Smooth muscle cell (in vitro differentiated cells): ENCODE measurements around the gene AHNAK. TPM values are rescaled to one million over a fixed set of nuclear protein-coding genes. Genes with fewer than 3 reads are reported as not detected.
A peak's percentile ranks its signal among the peaks of the same experiment; 100 is the strongest.

Source experiments
- DNase-seq: peaks from one replicate; lab custom pipeline; 2025; ENCODE audit not compliant: unreplicated experiment; lab: John Stamatoyannopoulos, UW
- H2AFZ ChIP-seq: fragments of 200-600 bp; sonication (generic); 2 replicates; pipeline ENCODE4 v1.6.0; 2016; ENCODE audit warnings: antibody characterized with exemption, low read depth, mild to moderate bottlenecking
- H3F3A ChIP-seq: fragments of 200-600 bp; sonication (generic); 2 replicates; pipeline ENCODE4 v1.6.0; 2017; ENCODE audit warnings: antibody characterized with exemption, low read depth
- H3K27ac ChIP-seq: fragments of 200-600 bp; sonication (generic); 2 replicates; pipeline ENCODE4 v1.5.1; 2016; ENCODE audit warnings: low read depth, mild to moderate bottlenecking
- H3K27me3 ChIP-seq: fragments of 200-600 bp; sonication (generic); 2 replicates; pipeline ENCODE4 v1.6.1; 2016; ENCODE audit warnings: low read depth, mild to moderate bottlenecking
- H3K36me3 ChIP-seq: fragments of 200-600 bp; sonication (generic); 2 replicates; pipeline ENCODE4 v1.5.1; 2016; ENCODE audit warnings: low read depth
- H3K4me1 ChIP-seq: fragments of 200-600 bp; sonication (generic); 2 replicates; pipeline ENCODE4 v1.5.1; 2016; ENCODE audit warnings: low read depth
- H3K4me2 ChIP-seq: fragments of 200-600 bp; sonication (generic); 2 replicates; pipeline ENCODE4 v1.6.0; 2016; ENCODE audit warnings: mild to moderate bottlenecking
- H3K4me3 ChIP-seq: fragments of 200-600 bp; sonication (generic); 2 replicates; pipeline ENCODE4 v1.5.1; 2016; ENCODE audit warnings: mild to moderate bottlenecking
- H3K79me2 ChIP-seq: fragments of 200-600 bp; sonication (generic); 2 replicates; pipeline ENCODE4 v1.6.0; 2016; ENCODE audit warnings: low read depth, mild to moderate bottlenecking
- H3K9ac ChIP-seq: fragments of 200-600 bp; sonication (generic); 2 replicates; pipeline ENCODE4 v1.6.0; 2016; ENCODE audit warnings: low read depth
- H3K9me3 ChIP-seq: fragments of 200-600 bp; sonication (generic); replicated peaks from 2 replicates; pipeline ENCODE4 v1.5.1; 2016; ENCODE audit warnings: low read depth
- H4K20me1 ChIP-seq: fragments of 200-600 bp; sonication (generic); 2 replicates; pipeline ENCODE4 v1.6.0; 2016; ENCODE audit warnings: low read depth
- WGBS: methylation state at CpG from one replicate; pipeline ENCODE4 v1.1.7; 2016; ENCODE audit warnings: low lambda C conversion rate; 5-methylcytosine and 5-hydroxymethylcytosine counted together
- polyA plus RNA-seq: library from polyadenylated mRNA; unstranded; fragments of >200 nt; fragmentation: Nextera tagmentation; extraction: Ambion mirVana; gene quantifications from 2 replicates; pipeline ENCODE4 v1.2.1, GENCODE V29; 2016
- total RNA-seq: library from RNA; depleted of rRNA; stranded (reverse); fragments of >200 nt; gene quantifications from 2 replicates; pipeline ENCODE4 v1.2.3, GENCODE V29; 2014
- TF ChIP-seq, protein P1 (sequence below): fragments of 200-600 bp; sonication (generic); IDR thresholded peaks from 2 replicates; pipeline ENCODE4 v1.5.1; 2017; ENCODE audit warnings: borderline replicate concordance, mild to moderate bottlenecking, antibody characterized with exemption; ENCODE audit not compliant: insufficient read depth, poor library complexity, severe bottlenecking

Gene AHNAK
- total and polyA plus RNA-seq, 2 experiments from 2014 or later: 27.2 to 229 TPM

DNA sequence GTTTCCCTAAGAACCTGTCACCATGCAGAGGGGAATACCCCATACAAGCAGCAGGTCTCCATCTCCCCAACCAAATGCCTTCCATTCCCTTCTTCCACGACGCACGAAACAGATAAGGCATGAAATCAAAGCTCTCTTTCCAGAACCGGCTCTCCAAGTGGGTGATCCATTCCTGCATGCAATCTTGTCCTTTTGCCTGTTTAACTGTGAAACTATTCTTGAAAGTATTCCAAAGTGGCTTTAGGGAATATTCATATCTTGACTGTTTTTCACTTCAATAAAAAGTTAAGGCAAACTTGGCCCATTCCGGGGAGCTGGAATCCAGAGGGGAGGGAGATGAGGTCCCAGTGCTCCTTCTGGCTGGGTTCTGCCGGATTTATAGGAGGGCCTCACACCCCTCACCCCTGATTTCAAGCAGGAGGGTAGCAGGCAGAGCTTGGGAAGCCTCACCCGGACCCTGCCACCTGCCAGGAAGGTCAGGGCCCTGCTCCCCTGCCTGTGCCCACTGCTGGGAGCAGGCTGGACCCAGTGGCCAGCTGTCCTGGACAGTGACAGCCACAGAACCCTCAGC is 66.9 kb downstream of the AHNAK start:
- Histone ChIP-seq H2AFZ (no peak overlapping the region), H3K36me3 (no peaks in the 10 kb centered on the region), H3K9ac (no peak overlapping the region), H3K4me1 (no peaks in the 10 kb centered on the region), H3K27ac (peak overlapping the region; percentile 80), H3K9me3 (no peaks in the 10 kb centered on the region), H3K79me2 (no peaks in the 10 kb centered on the region), H3F3A (no peaks in the 10 kb centered on the region), H3K4me3 (no peak overlapping the region), H4K20me1 (no peaks in the 10 kb centered on the region), H3K4me2 (no peak overlapping the region), H3K27me3 (no peaks in the 10 kb centered on the region)
- TF ChIP-seq, protein P1, sequence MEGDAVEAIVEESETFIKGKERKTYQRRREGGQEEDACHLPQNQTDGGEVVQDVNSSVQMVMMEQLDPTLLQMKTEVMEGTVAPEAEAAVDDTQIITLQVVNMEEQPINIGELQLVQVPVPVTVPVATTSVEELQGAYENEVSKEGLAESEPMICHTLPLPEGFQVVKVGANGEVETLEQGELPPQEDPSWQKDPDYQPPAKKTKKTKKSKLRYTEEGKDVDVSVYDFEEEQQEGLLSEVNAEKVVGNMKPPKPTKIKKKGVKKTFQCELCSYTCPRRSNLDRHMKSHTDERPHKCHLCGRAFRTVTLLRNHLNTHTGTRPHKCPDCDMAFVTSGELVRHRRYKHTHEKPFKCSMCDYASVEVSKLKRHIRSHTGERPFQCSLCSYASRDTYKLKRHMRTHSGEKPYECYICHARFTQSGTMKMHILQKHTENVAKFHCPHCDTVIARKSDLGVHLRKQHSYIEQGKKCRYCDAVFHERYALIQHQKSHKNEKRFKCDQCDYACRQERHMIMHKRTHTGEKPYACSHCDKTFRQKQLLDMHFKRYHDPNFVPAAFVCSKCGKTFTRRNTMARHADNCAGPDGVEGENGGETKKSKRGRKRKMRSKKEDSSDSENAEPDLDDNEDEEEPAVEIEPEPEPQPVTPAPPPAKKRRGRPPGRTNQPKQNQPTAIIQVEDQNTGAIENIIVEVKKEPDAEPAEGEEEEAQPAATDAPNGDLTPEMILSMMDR: no peak
- WGBS: 48% methylated on average over 7 of the region's 7 CpGs
- DNase-seq: no peak

GRCh38 chr11:62477927-62478326 is 68.7 kb downstream of the AHNAK start:
- no peaks in the 10 kb centered on the region for H4K20me1 ChIP-seq
- 77% methylated on average over 5 of the region's 5 CpGs for WGBS
- H3K4me2 ChIP-seq: no peak overlapping the region
- H3K4me3 ChIP-seq: no peak overlapping the region
- no peaks in the 10 kb centered on the region for H3F3A ChIP-seq
- no peaks in the 10 kb centered on the region for H3K36me3 ChIP-seq
- no peak overlapping the region for H3K9ac ChIP-seq
- H3K9me3 ChIP-seq: no peaks in the 10 kb centered on the region
- no peaks in the 10 kb centered on the region for H3K79me2 ChIP-seq
- no peaks in the 10 kb centered on the region for H3K27me3 ChIP-seq
- no peak overlapping the region for H2AFZ ChIP-seq
- TF ChIP-seq, protein P1: no peak
- H3K27ac ChIP-seq: no peak overlapping the region
- H3K4me1 ChIP-seq: no peaks in the 10 kb centered on the region
- DNase-seq: no peak

DNA sequence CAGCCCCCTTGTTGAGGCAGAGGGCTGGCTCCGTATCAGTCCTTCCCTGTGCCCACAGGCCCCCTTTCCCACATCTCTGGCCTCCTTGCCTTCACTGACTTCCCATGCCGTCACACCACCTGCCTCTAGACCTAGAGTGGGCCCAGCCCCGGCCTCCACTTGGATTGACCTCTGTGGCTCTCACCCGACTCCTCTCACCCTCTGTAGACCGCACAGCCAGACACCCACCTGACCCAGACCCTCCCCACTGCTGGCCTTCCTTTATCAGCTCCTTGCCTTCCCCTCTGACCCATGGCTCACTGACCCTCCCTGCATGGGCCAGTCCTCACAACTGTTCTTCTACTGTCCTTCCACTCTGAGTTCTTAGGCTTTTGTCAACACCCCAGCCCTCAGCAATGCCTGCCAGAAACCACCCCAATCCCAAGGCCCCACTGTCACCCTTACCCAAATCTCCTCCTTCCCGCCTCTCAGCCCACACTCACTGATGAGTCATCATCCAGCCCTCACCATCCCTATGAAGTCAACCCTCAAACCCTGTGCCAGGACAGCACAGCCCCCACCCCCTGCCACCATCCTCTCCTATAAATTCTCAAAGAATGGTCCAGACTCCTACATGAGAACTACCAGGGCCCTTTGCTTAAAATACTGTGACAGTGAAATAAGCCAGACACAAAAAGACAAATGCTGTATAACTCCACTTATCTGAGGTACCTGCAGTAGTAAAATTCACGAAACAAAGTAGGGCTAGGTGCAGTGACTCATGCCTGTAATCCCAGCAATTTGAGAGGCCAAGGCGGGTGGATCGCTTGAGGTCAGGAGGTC is 74.3 kb downstream of the AHNAK start:
- DNase-seq: peak; percentile 17
- Histone ChIP-seq H4K20me1 (no peaks in the 10 kb centered on the region), H3K79me2 (no peaks in the 10 kb centered on the region), H3F3A (peaks cover 9% of the 10 kb centered on the region), H3K4me2 (peak overlapping the region; percentile 63), H2AFZ (no peak overlapping the region), H3K36me3 (no peaks in the 10 kb centered on the region), H3K27me3 (no peaks in the 10 kb centered on the region), H3K9me3 (no peaks in the 10 kb centered on the region), H3K4me1 (peaks cover 5% of the 10 kb centered on the region), H3K4me3 (no peak overlapping the region), H3K9ac (no peak overlapping the region), H3K27ac (peak overlapping the region; percentile 47)
- TF ChIP-seq, protein P1: no peak
- WGBS: 18% methylated on average over 7 of the region's 9 CpGs
